HepG2 (cell line): ENCODE measurements around the gene VILL.

Experiments
- DMAP1 ChIP-seq: IDR thresholded peaks from 2 replicates; pipeline ENCODE4 v1.6.1; 2016
- FOXK2 ChIP-seq: fragments of 450-650 bp; IDR thresholded peaks from 2 replicates; pipeline ENCODE4 v1.6.1; 2016
- GABPA ChIP-seq, 2 experiments: IDR thresholded peaks; 2 replicates each; pipeline ENCODE4 v1.6.1; 2011 to 2016; ENCODE audit warnings: low read depth in 2 of 2, low read length in 1 of 2, missing biosample characterization in 1 of 2, missing genetic modification characterization in 1 of 2
- MXI1 ChIP-seq: IDR thresholded peaks from 3 replicates; pipeline ENCODE4 v1.6.1; 2012; ENCODE audit warnings: low read depth, low read length, inconsistent platforms, borderline replicate concordance
- POLR2AphosphoS5 ChIP-seq: IDR thresholded peaks from 2 replicates; pipeline ENCODE4 v1.6.1; 2012; ENCODE audit warnings: low read depth, low read length
- SRF ChIP-seq: IDR thresholded peaks from 2 replicates; pipeline ENCODE4 v1.6.1; 2011; ENCODE audit warnings: mild to moderate bottlenecking, low read depth, low read length, moderate library complexity
- ZMAT3 ChIP-seq: sonication (generic); formaldehyde crosslinking; conservative IDR thresholded peaks from 2 replicates; pipeline ENCODE4 v1.7.0; 2021; ENCODE audit warnings: missing genetic modification reagents
- ZNF749 ChIP-seq: sonication (generic); formaldehyde crosslinking; IDR thresholded peaks from 2 replicates; pipeline ENCODE4 v1.8.0; 2022; ENCODE audit warnings: mild to moderate bottlenecking, missing genetic modification reagents, moderate library complexity, borderline replicate concordance
- TF ChIP-seq, protein P1 (sequence below): IDR thresholded peaks from 2 replicates; pipeline ENCODE4 v1.6.1; 2018; ENCODE audit warnings: missing genetic modification reagents
- TF ChIP-seq, protein P2 (sequence below): sonication (generic); formaldehyde crosslinking; IDR thresholded peaks from 2 replicates; pipeline ENCODE4 v1.5.0; 2020; ENCODE audit warnings: mild to moderate bottlenecking, missing genetic modification reagents, moderate library complexity
- TF ChIP-seq, protein P3 (sequence below): sonication (generic); formaldehyde crosslinking; IDR thresholded peaks from 2 replicates; pipeline ENCODE4 v1.4.0; 2020; ENCODE audit warnings: missing genetic modification reagents, mild to moderate bottlenecking, borderline replicate concordance
- TF ChIP-seq, protein P4 (sequence below): IDR thresholded peaks from 2 replicates; pipeline ENCODE4 v1.6.1; 2012; ENCODE audit warnings: inconsistent platforms

DNA sequence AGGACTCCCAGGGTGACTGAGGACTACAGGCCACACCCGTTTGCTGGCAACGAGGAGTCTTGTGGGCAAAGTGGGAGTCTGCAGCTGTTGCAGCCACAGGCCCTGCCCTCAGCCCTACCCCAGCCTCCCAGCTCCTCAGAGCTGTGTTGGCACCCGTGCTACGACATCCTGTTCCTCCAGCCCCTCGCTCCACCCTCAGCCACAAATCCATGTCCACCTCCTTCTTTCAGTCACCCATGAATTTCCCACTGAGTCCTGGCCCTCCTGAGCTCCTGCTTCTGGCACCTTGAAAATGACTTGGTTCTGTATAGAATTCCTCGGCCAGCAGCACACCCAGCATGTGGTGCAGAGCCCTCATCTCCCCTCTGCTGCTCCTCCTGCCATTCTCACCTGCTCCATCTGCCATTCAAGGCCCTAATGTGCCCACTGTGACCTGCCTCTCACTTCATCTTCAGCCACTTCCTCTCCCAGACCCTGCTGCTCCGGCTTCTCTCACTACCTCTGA lies 20.9 kb upstream of the VILL start:
- TF ChIP-seq, protein P1, sequence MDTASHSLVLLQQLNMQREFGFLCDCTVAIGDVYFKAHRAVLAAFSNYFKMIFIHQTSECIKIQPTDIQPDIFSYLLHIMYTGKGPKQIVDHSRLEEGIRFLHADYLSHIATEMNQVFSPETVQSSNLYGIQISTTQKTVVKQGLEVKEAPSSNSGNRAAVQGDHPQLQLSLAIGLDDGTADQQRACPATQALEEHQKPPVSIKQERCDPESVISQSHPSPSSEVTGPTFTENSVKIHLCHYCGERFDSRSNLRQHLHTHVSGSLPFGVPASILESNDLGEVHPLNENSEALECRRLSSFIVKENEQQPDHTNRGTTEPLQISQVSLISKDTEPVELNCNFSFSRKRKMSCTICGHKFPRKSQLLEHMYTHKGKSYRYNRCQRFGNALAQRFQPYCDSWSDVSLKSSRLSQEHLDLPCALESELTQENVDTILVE (CRISPR knock-in tag) = no peak
- TF ChIP-seq, protein P2, sequence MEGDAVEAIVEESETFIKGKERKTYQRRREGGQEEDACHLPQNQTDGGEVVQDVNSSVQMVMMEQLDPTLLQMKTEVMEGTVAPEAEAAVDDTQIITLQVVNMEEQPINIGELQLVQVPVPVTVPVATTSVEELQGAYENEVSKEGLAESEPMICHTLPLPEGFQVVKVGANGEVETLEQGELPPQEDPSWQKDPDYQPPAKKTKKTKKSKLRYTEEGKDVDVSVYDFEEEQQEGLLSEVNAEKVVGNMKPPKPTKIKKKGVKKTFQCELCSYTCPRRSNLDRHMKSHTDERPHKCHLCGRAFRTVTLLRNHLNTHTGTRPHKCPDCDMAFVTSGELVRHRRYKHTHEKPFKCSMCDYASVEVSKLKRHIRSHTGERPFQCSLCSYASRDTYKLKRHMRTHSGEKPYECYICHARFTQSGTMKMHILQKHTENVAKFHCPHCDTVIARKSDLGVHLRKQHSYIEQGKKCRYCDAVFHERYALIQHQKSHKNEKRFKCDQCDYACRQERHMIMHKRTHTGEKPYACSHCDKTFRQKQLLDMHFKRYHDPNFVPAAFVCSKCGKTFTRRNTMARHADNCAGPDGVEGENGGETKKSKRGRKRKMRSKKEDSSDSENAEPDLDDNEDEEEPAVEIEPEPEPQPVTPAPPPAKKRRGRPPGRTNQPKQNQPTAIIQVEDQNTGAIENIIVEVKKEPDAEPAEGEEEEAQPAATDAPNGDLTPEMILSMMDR (CRISPR knock-in tag) = no peak
- TF ChIP-seq SRF = no peak
- no peak for TF ChIP-seq DMAP1 (CRISPR knock-in tag)
- no peak for TF ChIP-seq POLR2AphosphoS5
- TF ChIP-seq ZMAT3 (CRISPR knock-in tag) = no peak
- TF ChIP-seq, protein P3, sequence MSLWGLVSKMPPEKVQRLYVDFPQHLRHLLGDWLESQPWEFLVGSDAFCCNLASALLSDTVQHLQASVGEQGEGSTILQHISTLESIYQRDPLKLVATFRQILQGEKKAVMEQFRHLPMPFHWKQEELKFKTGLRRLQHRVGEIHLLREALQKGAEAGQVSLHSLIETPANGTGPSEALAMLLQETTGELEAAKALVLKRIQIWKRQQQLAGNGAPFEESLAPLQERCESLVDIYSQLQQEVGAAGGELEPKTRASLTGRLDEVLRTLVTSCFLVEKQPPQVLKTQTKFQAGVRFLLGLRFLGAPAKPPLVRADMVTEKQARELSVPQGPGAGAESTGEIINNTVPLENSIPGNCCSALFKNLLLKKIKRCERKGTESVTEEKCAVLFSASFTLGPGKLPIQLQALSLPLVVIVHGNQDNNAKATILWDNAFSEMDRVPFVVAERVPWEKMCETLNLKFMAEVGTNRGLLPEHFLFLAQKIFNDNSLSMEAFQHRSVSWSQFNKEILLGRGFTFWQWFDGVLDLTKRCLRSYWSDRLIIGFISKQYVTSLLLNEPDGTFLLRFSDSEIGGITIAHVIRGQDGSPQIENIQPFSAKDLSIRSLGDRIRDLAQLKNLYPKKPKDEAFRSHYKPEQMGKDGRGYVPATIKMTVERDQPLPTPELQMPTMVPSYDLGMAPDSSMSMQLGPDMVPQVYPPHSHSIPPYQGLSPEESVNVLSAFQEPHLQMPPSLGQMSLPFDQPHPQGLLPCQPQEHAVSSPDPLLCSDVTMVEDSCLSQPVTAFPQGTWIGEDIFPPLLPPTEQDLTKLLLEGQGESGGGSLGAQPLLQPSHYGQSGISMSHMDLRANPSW (CRISPR knock-in tag) = no peak
- TF ChIP-seq FOXK2 = no peak
- TF ChIP-seq, protein P4, sequence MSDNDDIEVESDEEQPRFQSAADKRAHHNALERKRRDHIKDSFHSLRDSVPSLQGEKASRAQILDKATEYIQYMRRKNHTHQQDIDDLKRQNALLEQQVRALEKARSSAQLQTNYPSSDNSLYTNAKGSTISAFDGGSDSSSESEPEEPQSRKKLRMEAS = no peak
- no peak for TF ChIP-seq ZNF749
- TF ChIP-seq GABPA (IDR thresholded peaks at IDR 0.05; ENCODE audit: low read depth, low read length) = no peak
- TF ChIP-seq GABPA (CRISPR knock-in tag; IDR thresholded peaks at IDR 0.05; ENCODE audit: low read depth) = no peak
- TF ChIP-seq MXI1 = no peak
